Measurements from ENCODE around the gene OR2V1. TPM values are rescaled to one million over a fixed set of nuclear protein-coding genes. Genes with fewer than 3 reads are reported as not detected.
"Not testable (repeated sequence)": the region's sequence is repeated elsewhere in the genome, so short reads cannot be mapped to it uniquely, and the experiment has no call there.

OR2V1 gene
- total RNA-seq, 2 experiments from 2014 or later, result not detected

DNA sequence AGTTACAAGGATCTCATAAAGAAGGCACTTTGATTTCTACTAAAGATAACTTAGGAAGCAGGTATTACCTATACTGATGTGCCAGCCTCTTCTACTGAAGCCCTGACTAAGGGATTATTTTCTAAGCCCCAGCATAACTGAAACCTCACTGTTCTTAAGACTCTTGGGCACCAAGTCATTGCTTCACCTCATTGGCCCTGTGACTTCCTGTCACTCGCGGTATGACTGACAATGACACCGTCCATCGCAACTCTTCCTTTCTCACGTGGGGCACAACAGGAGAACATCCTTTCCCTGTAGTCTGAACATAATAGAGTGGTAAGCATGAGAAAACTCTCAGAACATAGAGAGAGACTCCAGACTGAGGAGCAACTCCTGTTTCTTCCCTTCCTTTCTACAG is 22.8 kb upstream of the OR2V1 start:
- no peak for DNase-seq
- H3K4me1 Mint-ChIP-seq, result peaks cover 17% of the 10 kb centered on the region
- H3K9me3 Mint-ChIP-seq, result peaks cover 3% of the 10 kb centered on the region
- peak; percentile 69 for ATAC-seq (ENCODE audit: low read depth)
- POLR2A ChIA-PET, result no interaction called here
- H3K4me3 Mint-ChIP-seq, result no peak overlapping the region
- peak overlapping the region; percentile 41 for H3K27ac Mint-ChIP-seq
- H3K27me3 Mint-ChIP-seq, result peaks cover 2% of the 10 kb centered on the region
- H3K36me3 Mint-ChIP-seq, result no peaks in the 10 kb centered on the region

DNA sequence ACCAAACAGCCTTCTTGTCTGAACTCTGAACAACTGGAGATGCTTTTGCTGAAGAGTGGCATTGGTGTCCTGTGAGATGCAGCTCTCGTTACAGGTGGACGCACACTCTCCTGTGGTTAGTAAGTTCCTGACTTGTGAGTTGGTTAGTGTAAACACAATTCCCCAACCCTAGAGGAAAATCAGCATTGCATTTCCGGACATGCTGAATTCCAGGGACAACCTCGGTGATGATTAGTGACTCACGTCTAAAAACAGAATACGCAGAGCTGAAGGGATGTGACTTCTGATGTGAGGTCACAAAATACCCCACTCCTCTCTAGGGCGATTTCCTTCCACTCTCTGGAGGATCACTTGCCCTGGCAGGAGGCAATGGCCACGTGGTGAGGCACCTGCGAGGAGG is 21.4 kb upstream of the OR2V1 start:
- POLR2A ChIA-PET, result no interaction called here
- peaks cover 2% of the 10 kb centered on the region for H3K27me3 Mint-ChIP-seq

DNA sequence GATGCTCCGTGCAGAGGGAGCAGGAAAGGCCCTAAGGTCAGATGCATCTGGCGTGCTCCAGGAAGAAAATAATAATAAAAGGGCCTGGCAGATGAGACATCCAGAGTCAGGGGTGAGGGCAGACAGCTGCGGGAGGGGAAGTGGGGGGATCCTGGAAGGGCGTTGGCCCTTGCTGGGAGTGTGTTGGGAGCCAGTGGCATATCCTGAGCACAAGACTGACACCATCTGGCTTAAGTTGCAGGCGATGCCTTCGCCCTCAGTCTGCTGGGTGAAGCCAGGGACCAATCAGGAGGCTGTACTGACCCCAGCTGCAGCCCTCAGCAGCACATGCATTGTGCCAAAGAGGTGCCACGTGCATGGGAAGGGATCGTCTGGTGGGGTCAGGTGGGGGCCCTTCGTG is 20.2 kb upstream of the OR2V1 start:
- H3K36me3 Mint-ChIP-seq, result no peaks in the 10 kb centered on the region
- POLR2A ChIA-PET, result no interaction called here
- peaks cover 3% of the 10 kb centered on the region for H3K9me3 Mint-ChIP-seq
- H3K27ac Mint-ChIP-seq, result no peak overlapping the region
- H3K4me1 Mint-ChIP-seq, result peaks cover 9% of the 10 kb centered on the region
- H3K27me3 Mint-ChIP-seq, result peaks cover 7% of the 10 kb centered on the region
- DNase-seq (no peak), ATAC-seq (ENCODE audit: low read depth) (no peak)
- H3K4me3 Mint-ChIP-seq, result no peak overlapping the region

More for the DNA sequence above, 21.4 kb upstream of the OR2V1 start:
- Mint-ChIP-seq H3K4me1 (peaks cover 15% of the 10 kb centered on the region), H3K9me3 (peaks cover 3% of the 10 kb centered on the region), H3K27ac (no peak overlapping the region), H3K4me3 (no peak overlapping the region), H3K36me3 (no peaks in the 10 kb centered on the region)
- DNase-seq (no peak), ATAC-seq (ENCODE audit: low read depth) (no peak)

DNA sequence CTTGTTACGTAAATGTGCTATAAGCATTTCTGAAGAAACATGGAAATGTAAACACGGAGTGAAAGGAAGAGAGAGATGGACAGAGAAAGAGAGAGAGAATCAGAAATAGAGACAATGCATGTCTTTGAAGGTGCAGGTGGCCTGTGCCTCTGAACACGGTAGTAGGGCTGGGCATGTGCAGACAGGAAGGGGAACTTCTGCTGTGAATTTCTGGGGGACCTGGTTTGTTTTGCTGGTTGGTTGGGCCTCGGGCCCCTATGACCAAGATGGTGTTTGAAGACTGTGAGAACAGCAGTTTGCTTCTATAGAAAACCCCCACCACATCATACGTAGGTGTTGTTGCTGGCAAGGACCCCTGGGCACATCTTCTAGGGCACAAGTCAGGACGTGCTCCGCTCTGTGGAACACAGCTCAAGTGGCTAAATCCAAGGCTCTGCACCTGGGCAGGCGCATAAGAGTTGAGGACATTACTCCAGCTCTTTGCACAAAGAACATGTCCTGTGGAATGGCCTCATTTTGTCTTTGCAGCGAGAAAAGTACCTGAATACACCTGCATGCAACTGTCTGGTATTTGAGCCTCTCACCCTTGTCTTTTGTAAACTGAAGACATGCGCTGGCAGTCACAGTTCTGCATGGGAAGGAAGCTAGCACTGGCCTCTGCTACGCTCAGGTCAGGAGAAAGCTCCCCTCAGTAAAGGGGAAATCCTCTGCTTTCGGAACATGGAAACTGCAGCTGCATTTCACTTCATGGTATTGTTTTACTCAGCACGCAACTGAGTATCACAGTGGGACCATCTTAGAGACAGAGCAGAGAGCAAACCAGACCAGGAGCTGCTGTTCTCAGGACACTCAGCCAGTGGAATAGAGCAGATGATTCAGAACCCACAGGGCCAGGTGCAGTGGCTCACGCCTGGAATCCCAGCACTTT is 19.1 kb upstream of the OR2V1 start:
- POLR2A ChIA-PET, result no interaction called here
- ATAC-seq (ENCODE audit: low read depth) (no peak), DNase-seq (no peak)
- H3K27ac Mint-ChIP-seq, result no peak overlapping the region
- H3K9me3 Mint-ChIP-seq, result peaks cover 3% of the 10 kb centered on the region
- no peaks in the 10 kb centered on the region for H3K36me3 Mint-ChIP-seq
- no peak overlapping the region for H3K4me3 Mint-ChIP-seq
- H3K4me1 Mint-ChIP-seq, result peaks cover 7% of the 10 kb centered on the region
- peaks cover 7% of the 10 kb centered on the region for H3K27me3 Mint-ChIP-seq

DNA sequence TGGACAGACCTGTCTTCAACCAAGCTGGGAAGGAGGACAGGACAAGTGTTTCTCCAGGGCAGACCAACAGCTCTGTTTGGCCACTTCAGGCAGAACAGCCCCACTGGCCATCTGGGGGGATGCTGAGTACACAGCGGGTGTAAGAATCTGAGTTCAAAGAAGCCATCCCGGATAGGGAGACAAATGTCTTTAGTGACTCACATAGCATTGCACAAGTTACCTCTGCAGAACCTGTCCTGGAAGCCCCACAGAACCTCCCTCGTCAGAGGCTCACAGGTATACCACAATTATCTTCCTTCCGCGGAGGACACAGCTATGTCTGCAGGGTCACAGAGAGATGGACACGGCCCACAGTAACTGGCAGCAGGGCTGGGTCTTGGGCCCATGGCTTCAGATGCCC is 18.4 kb upstream of the OR2V1 start:
- Mint-ChIP-seq H3K36me3 (no peaks in the 10 kb centered on the region), H3K9me3 (no peaks in the 10 kb centered on the region), H3K4me1 (peaks cover 5% of the 10 kb centered on the region), H3K4me3 (no peak overlapping the region), H3K27me3 (peaks cover 8% of the 10 kb centered on the region), H3K27ac (no peak overlapping the region)
- POLR2A ChIA-PET, result no interaction called here
- no peak for DNase-seq
- ATAC-seq (ENCODE audit: low read depth), result no peak

DNA sequence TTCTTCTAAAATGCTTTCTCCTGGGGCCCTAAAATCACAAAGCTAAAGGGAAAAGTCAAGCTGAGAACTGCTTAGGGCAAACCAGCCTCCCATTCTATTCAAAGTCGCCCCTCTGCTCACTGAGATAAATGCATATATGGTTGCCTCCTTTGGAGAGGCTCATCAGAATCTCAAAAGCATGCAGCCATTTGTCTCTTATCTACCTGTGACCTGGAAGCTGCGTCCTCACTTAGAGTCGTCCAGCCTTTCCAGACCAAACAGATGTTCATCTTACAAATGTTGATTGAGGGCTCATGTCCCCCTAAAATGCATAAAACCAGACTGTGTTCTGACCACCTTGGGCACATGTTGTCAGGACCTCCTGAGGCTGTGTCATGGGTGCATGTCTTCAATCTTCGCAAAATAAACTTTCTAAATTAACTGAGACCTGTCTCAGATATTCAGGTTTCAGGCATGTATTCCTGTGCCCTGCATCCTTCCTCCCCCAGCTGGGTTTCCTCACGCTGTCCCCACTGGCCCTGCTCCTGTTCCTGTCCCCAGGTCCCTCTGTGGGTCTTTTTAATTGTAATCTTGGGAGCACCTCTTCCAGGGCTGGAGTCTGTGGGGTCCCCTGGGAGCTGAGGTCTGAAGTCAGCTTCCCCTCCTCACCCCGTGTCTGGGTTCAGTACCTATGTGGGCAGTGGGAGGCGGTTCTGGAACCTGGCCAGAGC is 16.1 kb upstream of the OR2V1 start, which contains the start of gene OR2V2:
TSS of gene OR2V2 (plus strand) at position 660 of the 710 bp plus-strand sequence. CDS start 7,357 bp downstream, outside the sequence.
- ATAC-seq (ENCODE audit: low read depth); DNase-seq; H3K36me3 Mint-ChIP-seq; H3K27ac Mint-ChIP-seq; H3K4me1 Mint-ChIP-seq; POLR2A ChIA-PET; H3K9me3 Mint-ChIP-seq; H3K4me3 Mint-ChIP-seq: not testable (repeated sequence)
- H3K27me3 Mint-ChIP-seq, result peaks cover 18% of the 10 kb centered on the region

DNA sequence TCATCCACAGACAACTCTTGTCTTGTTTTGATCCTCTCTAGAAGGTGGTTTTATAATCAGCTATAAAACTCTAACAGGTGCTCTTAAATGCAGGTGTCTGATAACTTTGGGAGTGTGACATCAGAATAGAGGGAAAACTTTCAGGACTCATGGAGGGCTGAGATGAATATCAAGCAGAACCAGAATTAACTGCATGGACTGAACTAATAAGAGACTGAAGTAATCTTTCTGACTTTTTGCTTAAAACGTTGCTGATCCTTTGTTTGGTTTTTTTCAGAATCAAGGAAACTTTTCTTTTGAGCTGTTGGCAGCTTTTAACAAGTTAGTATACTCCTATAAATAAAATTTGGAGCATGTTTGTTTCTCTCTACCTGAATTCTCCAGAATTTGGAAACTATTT is 14.2 kb upstream of the OR2V1 start:
- ATAC-seq (ENCODE audit: low read depth), result no peak
- Mint-ChIP-seq H3K27me3 (peaks cover 15% of the 10 kb centered on the region), H3K9me3 (no peaks in the 10 kb centered on the region), H3K4me1 (no peaks in the 10 kb centered on the region), H3K27ac (no peak overlapping the region), H3K36me3 (no peaks in the 10 kb centered on the region), H3K4me3 (no peak overlapping the region)
- POLR2A ChIA-PET, result no interaction called here
- DNase-seq, result no peak

DNA sequence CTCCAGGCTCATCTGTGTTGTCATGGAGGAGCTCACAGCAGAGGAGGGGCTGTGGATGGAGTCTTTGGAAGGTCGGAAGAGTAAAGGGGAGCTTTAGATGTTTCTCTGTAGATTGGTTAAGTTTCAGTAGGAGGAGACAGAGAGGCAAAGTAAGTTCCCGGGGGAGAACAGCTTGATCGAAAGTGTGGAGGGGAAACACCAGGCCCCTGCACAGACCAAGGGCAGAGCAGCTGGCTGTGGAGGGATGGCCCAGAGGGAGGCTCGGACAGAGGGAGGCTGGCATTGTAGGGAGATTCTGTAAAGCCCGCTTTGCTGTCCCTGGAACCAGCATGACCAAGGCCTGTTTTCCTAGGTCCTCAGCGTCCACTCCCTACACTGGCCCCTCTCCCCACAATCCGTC is 11.1 kb upstream of the OR2V1 start:
- Mint-ChIP-seq H3K9me3 (peaks cover 5% of the 10 kb centered on the region), H3K4me1 (no peaks in the 10 kb centered on the region), H3K4me3 (no peak overlapping the region), H3K27ac (no peak overlapping the region), H3K27me3 (peaks cover 18% of the 10 kb centered on the region), H3K36me3 (no peaks in the 10 kb centered on the region)
- ATAC-seq (ENCODE audit: low read depth) (no peak), DNase-seq (no peak)
- POLR2A ChIA-PET, result no interaction called here

DNA sequence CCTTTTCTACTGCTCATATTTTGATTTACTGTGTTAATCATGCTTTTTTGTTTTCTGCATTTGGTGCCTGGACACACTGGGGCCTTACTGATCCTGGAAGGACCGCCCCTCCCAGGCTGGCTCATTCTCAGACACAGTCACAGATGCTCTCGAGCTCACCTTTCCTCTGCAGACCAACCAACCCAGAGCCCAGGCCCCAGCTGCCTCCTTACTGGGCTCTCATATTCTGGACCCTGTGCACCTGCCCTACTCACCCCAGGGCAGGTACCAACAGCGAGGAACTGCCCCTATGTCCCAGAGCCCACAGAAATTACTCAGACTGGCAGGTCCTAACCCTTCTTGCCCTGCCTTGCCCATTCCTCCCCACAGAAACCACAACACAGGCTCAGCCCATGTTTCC is 9.8 kb upstream of the OR2V1 start:
- peaks cover 14% of the 10 kb centered on the region for H3K27me3 Mint-ChIP-seq
- H3K9me3 Mint-ChIP-seq, result peaks cover 6% of the 10 kb centered on the region
- H3K4me1 Mint-ChIP-seq, result no peaks in the 10 kb centered on the region
- POLR2A ChIA-PET, result no interaction called here
- H3K36me3 Mint-ChIP-seq, result no peaks in the 10 kb centered on the region
- no peak overlapping the region for H3K27ac Mint-ChIP-seq
- ATAC-seq (ENCODE audit: low read depth), result no peak
- no peak for DNase-seq
- H3K4me3 Mint-ChIP-seq, result no peak overlapping the region

DNA sequence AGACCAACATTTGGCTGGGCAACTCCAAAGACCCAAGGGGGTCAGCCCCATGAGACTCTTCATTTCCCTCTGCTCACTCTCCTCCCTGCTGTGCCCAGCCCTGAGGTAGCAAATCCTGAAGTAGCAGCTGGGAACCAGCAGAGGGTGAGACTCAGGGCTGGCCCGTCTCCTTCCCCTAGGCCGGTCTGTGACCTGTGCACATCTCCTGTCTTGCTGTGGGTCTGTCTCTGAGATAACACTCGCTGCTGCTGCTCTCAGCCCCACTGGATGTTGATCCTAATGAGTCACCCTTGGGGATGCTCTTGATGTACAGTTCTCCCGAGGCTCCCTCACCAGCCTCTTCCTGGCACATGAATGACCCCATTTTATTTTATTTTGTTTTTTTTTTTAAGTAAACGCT is 7.3 kb upstream of the OR2V1 start:
- POLR2A ChIA-PET, result no interaction called here
- peaks cover 17% of the 10 kb centered on the region for H3K27me3 Mint-ChIP-seq
- no peak overlapping the region for H3K4me3 Mint-ChIP-seq
- peaks cover 6% of the 10 kb centered on the region for H3K9me3 Mint-ChIP-seq
- ATAC-seq (ENCODE audit: low read depth) (no peak), DNase-seq (no peak)
- H3K27ac Mint-ChIP-seq, result no peak overlapping the region
- no peaks in the 10 kb centered on the region for H3K4me1 Mint-ChIP-seq
- H3K36me3 Mint-ChIP-seq, result no peaks in the 10 kb centered on the region

DNA sequence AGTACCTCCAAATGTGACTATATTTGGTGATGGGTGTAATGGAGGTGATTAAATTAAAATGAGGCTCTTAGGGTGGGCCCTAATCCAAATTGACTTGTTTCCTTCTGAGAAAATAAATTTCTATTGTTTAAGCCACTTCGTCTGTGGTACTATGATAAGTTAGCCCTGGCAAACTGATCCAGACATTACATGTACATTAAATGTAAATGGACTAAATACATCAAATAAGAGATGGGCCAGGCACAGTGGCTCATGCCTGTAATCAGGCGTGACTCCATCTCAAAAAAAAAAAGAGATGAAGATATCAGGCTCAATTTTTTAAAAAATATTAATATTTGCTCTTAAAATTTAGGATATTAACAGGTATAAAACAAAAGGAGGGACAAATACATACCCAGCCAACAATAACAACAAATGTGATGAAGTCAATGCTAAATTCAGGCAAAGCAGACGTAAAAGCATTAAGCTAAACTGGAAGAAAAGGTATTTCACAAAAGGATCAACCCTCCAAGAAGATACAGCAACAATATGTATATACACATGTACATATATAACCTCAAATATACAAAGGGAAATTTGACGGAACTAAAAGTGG is 5.5 kb upstream of the OR2V1 start:
- H3K36me3 Mint-ChIP-seq, result no peaks in the 10 kb centered on the region
- H3K4me3 Mint-ChIP-seq, result no peak overlapping the region
- DNase-seq (no peak), ATAC-seq (ENCODE audit: low read depth) (no peak)
- peaks cover 6% of the 10 kb centered on the region for H3K9me3 Mint-ChIP-seq
- peaks cover 29% of the 10 kb centered on the region for H3K27me3 Mint-ChIP-seq
- H3K27ac Mint-ChIP-seq, result no peak overlapping the region
- POLR2A ChIA-PET, result no interaction called here
- H3K4me1 Mint-ChIP-seq, result no peaks in the 10 kb centered on the region

DNA sequence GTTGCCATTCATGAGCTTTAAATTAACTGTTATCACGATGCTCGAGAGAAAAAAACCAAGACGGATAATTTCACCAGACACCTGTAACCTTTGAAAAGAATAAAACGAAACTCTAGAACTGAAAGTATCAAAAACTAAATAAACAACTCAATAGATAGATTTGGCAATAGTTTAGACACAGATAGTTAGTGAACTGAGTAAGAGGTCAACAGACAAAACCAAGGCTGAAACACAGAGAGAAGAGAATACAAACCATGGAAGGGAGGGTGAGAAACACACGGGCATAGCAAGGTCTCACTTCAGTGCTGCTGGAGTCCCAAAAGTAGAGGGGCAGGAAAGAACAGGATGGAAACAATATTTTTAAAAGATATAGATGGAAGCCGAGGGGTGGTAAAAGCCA is 3.3 kb upstream of the OR2V1 start:
- H3K27ac Mint-ChIP-seq, result no peak overlapping the region
- no peak overlapping the region for H3K4me3 Mint-ChIP-seq
- POLR2A ChIA-PET, result no interaction called here
- H3K27me3 Mint-ChIP-seq, result peaks cover 38% of the 10 kb centered on the region
- ATAC-seq (ENCODE audit: low read depth) (no peak), DNase-seq (no peak)
- peaks cover 1% of the 10 kb centered on the region for H3K9me3 Mint-ChIP-seq
- no peaks in the 10 kb centered on the region for H3K36me3 Mint-ChIP-seq
- no peaks in the 10 kb centered on the region for H3K4me1 Mint-ChIP-seq

DNA sequence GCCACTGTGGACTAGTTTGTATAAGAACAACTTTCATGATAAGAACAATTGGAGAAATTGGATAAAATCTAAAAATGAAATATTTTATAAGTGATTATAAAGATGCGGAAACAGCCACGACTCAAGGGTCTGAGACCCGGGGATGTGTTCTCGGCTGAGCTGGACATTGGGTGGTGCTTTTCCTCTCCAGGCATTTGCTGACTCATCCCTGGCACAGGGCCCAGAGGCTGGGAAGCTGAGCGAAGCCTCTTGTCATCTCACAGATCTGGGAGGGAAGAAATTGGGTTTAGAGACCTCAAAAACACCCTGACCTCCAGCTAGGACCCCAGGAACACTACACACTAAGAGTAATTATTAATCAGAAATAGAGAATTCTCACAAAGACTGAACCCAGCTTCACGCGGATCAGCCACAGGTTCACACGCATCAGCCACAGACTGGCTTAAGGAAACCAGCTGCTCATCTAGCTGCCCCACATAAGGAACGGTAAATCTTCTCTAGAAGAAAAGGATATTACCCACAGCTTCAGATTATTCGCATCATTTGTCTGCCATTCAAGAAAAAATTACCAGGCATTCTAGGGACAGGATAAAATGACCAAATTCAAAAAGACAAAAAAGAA is 2.8 kb upstream of the OR2V1 start:
- POLR2A ChIA-PET, result no interaction called here
- Mint-ChIP-seq H3K4me3 (no peak overlapping the region), H3K4me1 (no peaks in the 10 kb centered on the region), H3K27ac (no peak overlapping the region), H3K36me3 (no peaks in the 10 kb centered on the region), H3K27me3 (peaks cover 38% of the 10 kb centered on the region), H3K9me3 (peaks cover 1% of the 10 kb centered on the region)
- no peak for DNase-seq
- ATAC-seq (ENCODE audit: low read depth), result no peak

Measured in activated naive CD8-positive, alpha-beta T cell treated with anti-CD3 and anti-CD28 coated beads, Interleukin-2, amount 10 ng/mL, durations not matched to agents 7 days and 5 days (primary cell).